SK-N-SH (cell line): Measurements from ENCODE around the gene ASCL5. TPM values are rescaled to one million over a fixed set of nuclear protein-coding genes. Genes with fewer than 3 reads are reported as not detected.

Experiments
- CTCF ChIA-PET: fragments of 300-600, 350-600 bp; formaldehyde crosslinking; extraction: SDS; loops from one replicate; lab custom pipeline; 2021; lab: Yijun Ruan, JAX
- POLR2A ChIA-PET: fragments of 350-600 bp; sonication (Branson Sonifier 250); formaldehyde crosslinking; extraction: SDS; loops from one replicate; lab custom pipeline; 2020; ENCODE audit warnings: antibody characterized with exemption, inconsistent platforms; lab: Yijun Ruan, JAX
- DNase-seq: peaks from one replicate; pipeline ENCODE4 v3.0.0; 2012
- H2AFZ ChIP-seq: fragments of 200-600 bp; sonication (generic); 2 replicates; pipeline ENCODE4 v1.8.1; 2016; ENCODE audit warnings: antibody characterized with exemption, mild to moderate bottlenecking, low read depth
- H3F3A ChIP-seq: fragments of 200-600 bp; sonication (generic); replicated peaks from 2 replicates; pipeline ENCODE3; 2016; ENCODE audit warnings: antibody characterized with exemption, mild to moderate bottlenecking; ENCODE audit not compliant: insufficient read depth
- H3K27ac ChIP-seq, 2 experiments: fragments of 200-500 bp in 1 of 2; fragments of 200-600 bp in 1 of 2; sonication (Bioruptor generic) in 1 of 2; sonication (generic), shearing (Covaris generic) in 1 of 2; 2 replicates each; pipeline versions ENCODE4 v1.5.1 to v1.6.1; 2014 to 2016; ENCODE audit warnings: low read depth in 2 of 2, inconsistent platforms in 1 of 2, low read length in 1 of 2, mild to moderate bottlenecking in 1 of 2, mixed read lengths in 1 of 2
- H3K27me3 ChIP-seq: fragments of 200-600 bp; sonication (generic), shearing (Covaris generic); 2 replicates; pipeline ENCODE4 v1.6.1; 2016; ENCODE audit warnings: mixed run types; ENCODE audit not compliant: insufficient read depth
- H3K36me3 ChIP-seq, 2 experiments: fragments of 200-500 bp in 1 of 2; fragments of 200-600 bp in 1 of 2; sonication (Bioruptor generic) in 1 of 2; sonication (generic) in 1 of 2; replicated peaks in 1 of 2; 2 replicates each; pipeline versions ENCODE3 to v1.5.1; 2014 to 2016; ENCODE audit warnings: low read length in 1 of 2, mild to moderate bottlenecking in 1 of 2; ENCODE audit not compliant: insufficient read depth in 2 of 2, control insufficient read depth in 1 of 2
- H3K4me1 ChIP-seq, 2 experiments: fragments of 200-500 bp in 1 of 2; fragments of 200-600 bp in 1 of 2; sonication (Bioruptor generic) in 1 of 2; sonication (generic), shearing (Covaris generic) in 1 of 2; 2 replicates each; pipeline versions ENCODE4 v1.5.1 to v1.6.1; 2014 to 2016; ENCODE audit warnings: low read depth in 1 of 2, low read length in 1 of 2, mixed run types in 1 of 2; ENCODE audit not compliant: insufficient read depth in 2 of 2, control insufficient read depth in 1 of 2
- H3K4me2 ChIP-seq: fragments of 200-600 bp; sonication (generic), shearing (Covaris generic); 2 replicates; pipeline ENCODE4 v1.6.1; 2017; ENCODE audit warnings: mixed run types
- H3K4me3 ChIP-seq, 2 experiments: fragments of 200-500 bp in 1 of 2; fragments of 200-600 bp in 1 of 2; sonication (Bioruptor generic) in 1 of 2; sonication (generic), shearing (Covaris generic) in 1 of 2; 2 replicates each; pipeline versions ENCODE4 v1.5.1 to v1.8.1; 2014 to 2016; ENCODE audit warnings: low read depth in 2 of 2, inconsistent platforms in 1 of 2, low read length in 1 of 2, mild to moderate bottlenecking in 1 of 2, mixed read lengths in 1 of 2, moderate library complexity in 1 of 2
- H3K79me2 ChIP-seq: fragments of 200-600 bp; sonication (generic); 2 replicates; pipeline ENCODE4 v1.8.1; 2017; ENCODE audit warnings: mild to moderate bottlenecking; ENCODE audit not compliant: insufficient read depth
- H3K9ac ChIP-seq: fragments of 200-600 bp; sonication (generic); 2 replicates; pipeline ENCODE4 v1.6.1; 2017; ENCODE audit warnings: mixed run types
- H3K9me2 ChIP-seq: fragments of 200-600 bp; sonication (generic); 2 replicates; pipeline ENCODE4 v1.6.1; 2017; ENCODE audit warnings: mixed run types
- H3K9me3 ChIP-seq: fragments of 200-600 bp; sonication (generic); 2 replicates; pipeline ENCODE4 v1.6.1; 2017; ENCODE audit warnings: mixed run types, mild to moderate bottlenecking, moderate library complexity
- H4K20me1 ChIP-seq: fragments of 200-600 bp; sonication (generic); 2 replicates; pipeline ENCODE4 v1.6.1; 2017; ENCODE audit warnings: mild to moderate bottlenecking, mixed run types; ENCODE audit not compliant: insufficient read depth
- CHD2 ChIP-seq: fragments of 150-350 bp; IDR thresholded peaks from 2 replicates; pipeline ENCODE4 v1.6.1; 2018; ENCODE audit warnings: low read length; ENCODE audit not compliant: partially characterized antibody
- CTCF ChIP-seq: fragments of 200-600 bp; sonication (generic); IDR thresholded peaks from 2 replicates; pipeline ENCODE4 v1.6.1; 2017; ENCODE audit warnings: antibody characterized with exemption, mild to moderate bottlenecking, moderate library complexity
- ELF1 ChIP-seq: IDR thresholded peaks from 2 replicates; pipeline ENCODE4 v1.4.0; 2012
- EP300 ChIP-seq, 2 experiments: IDR thresholded peaks; 2 replicates each; pipeline versions ENCODE4 v1.4.0 to v1.6.1; 2012; ENCODE audit warnings: borderline replicate concordance in 1 of 2, low read depth in 1 of 2, low read length in 1 of 2
- FOSL2 ChIP-seq: IDR thresholded peaks from 2 replicates; pipeline ENCODE4 v1.4.0; 2012; ENCODE audit warnings: low read depth, mild to moderate bottlenecking, moderate library complexity, borderline replicate concordance
- FOXM1 ChIP-seq: IDR thresholded peaks from 2 replicates; pipeline ENCODE4 v1.4.0; 2012; ENCODE audit warnings: low read depth, mild to moderate bottlenecking
- GABPA ChIP-seq: IDR thresholded peaks from 2 replicates; pipeline ENCODE4 v1.4.0; 2012; ENCODE audit warnings: low read depth, mild to moderate bottlenecking
- GATA2 ChIP-seq: sonication (generic); formaldehyde crosslinking; IDR thresholded peaks from 2 replicates; pipeline ENCODE4 v1.5.0; 2020; ENCODE audit warnings: mild to moderate bottlenecking, missing genetic modification reagents
- MEF2A ChIP-seq: IDR thresholded peaks from 2 replicates; pipeline ENCODE4 v1.4.0; 2012; ENCODE audit warnings: low read depth, borderline replicate concordance
- NFIC ChIP-seq: IDR thresholded peaks from 2 replicates; pipeline ENCODE4 v1.4.0; 2012; ENCODE audit warnings: borderline replicate concordance
- PBX3 ChIP-seq: IDR thresholded peaks from 2 replicates; pipeline ENCODE4; 2012
- RAD21 ChIP-seq: IDR thresholded peaks from 2 replicates; pipeline ENCODE4 v1.6.1; 2012; ENCODE audit warnings: mild to moderate bottlenecking, low read length
- REST ChIP-seq: IDR thresholded peaks from 2 replicates; pipeline ENCODE4 v1.6.1; 2012; ENCODE audit warnings: mild to moderate bottlenecking, low read depth, low read length, moderate library complexity
- RFX5 ChIP-seq: IDR thresholded peaks from 2 replicates; pipeline ENCODE4 v1.6.1; 2012; ENCODE audit warnings: mild to moderate bottlenecking, improper control_type of control experiment, low read length
- TAF1 ChIP-seq: IDR thresholded peaks from 2 replicates; pipeline ENCODE4 v1.6.1; 2012; ENCODE audit warnings: low read depth, mild to moderate bottlenecking, low read length, moderate library complexity, borderline replicate concordance
- USF1 ChIP-seq: IDR thresholded peaks from 2 replicates; pipeline ENCODE4 v1.4.0; 2012; ENCODE audit warnings: low read depth, borderline replicate concordance
- USF2 ChIP-seq: fragments of 150-350 bp; IDR thresholded peaks from 2 replicates; pipeline ENCODE4 v1.6.1; 2017; ENCODE audit warnings: antibody characterized with exemption, low read length, low read depth, borderline replicate concordance
- WGBS: methylation state at CpG from one replicate; pipeline ENCODE4 v1.1.6; 2017; ENCODE audit warnings: low lambda C conversion rate; 5-methylcytosine and 5-hydroxymethylcytosine counted together
- polyA plus RNA-seq, 3 experiments: library from polyadenylated mRNA; depleted of rRNA; stranded (reverse); fragments of >200 nt; gene quantifications; 2 replicates each; pipeline ENCODE4 v1.2.3, GENCODE V29; 2012

ASCL5 gene
- polyA plus RNA-seq, 1 of the 3 experiments (the other 2 are of a cell fraction) = not detected

GRCh38 chr1:201170533-201171062, 43.6 kb upstream of the ASCL5 start (continued):
- TF ChIP-seq CTCF (no peak), REST (no peak), TAF1 (no peak), USF2 (no peak)

- CTCF ChIA-PET = interaction anchor here (2.1 to 3.0 kb wide), 3 partner anchors 15 to 52 kb away, joined by 11 to 15 read pairs (median 14); partner anchors contain the start of gene TMEM9
- TF ChIP-seq CHD2 (no peak), EP300 (IDR thresholded peaks at IDR 0.05; ENCODE audit: borderline replicate concordance in 1 of 2, low read depth in 1 of 2, low read length in 1 of 2) (no peak), ELF1 (no peak), REST (no peak), FOSL2 (no peak), GATA2 (CRISPR knock-in tag) (no peak), NFIC (no peak), MEF2A (no peak), PBX3 (no peak), USF1 (no peak), GABPA (no peak), RFX5 (no peak), TAF1 (no peak), FOXM1 (no peak), RAD21 (no peak)
These were observed 43.1 kb upstream of the ASCL5 start for GRCh38 chr1:201169971-201170532.

More at GRCh38 chr1:201169971-201170532, 43.1 kb upstream of the ASCL5 start:
- POLR2A ChIA-PET = interaction anchor here (0.9 kb wide), 1 partner anchor 16 kb away, joined by 3 read pairs; the partner anchor contains the start of gene TMEM9
- peaks cover 0 to 10% of the 10 kb centered on the region in 2 experiments; a peak in 2 of 4 replicates for H3K4me1 ChIP-seq
- 73% methylated on average over 2 of the region's 2 CpGs for WGBS
- no peaks in the 10 kb centered on the region for H3K36me3 ChIP-seq
- H4K20me1 ChIP-seq = no peaks in the 10 kb centered on the region
- peak overlapping the region; percentile 98 for H2AFZ ChIP-seq
- H3K27me3 ChIP-seq = 0 out of 2 replicates have a peak, but pooled peaks cover 7% of the 10 kb centered on the region
- H3K9me3 ChIP-seq = no peaks in the 10 kb centered on the region
- no peaks in the 10 kb centered on the region for H3K9me2 ChIP-seq
- peak overlapping the region in 1 of 2 experiments; percentile 70; a peak in 2 of 4 replicates for H3K4me3 ChIP-seq
- no peak for DNase-seq
- no peaks in the 10 kb centered on the region for H3F3A ChIP-seq
- peak overlapping the region in 1 of 2 experiments; percentile 17; a peak in 2 of 4 replicates for H3K27ac ChIP-seq
- no peaks in the 10 kb centered on the region for H3K79me2 ChIP-seq
- H3K4me2 ChIP-seq = peak overlapping the region; percentile 92; the same call in 1 of the 2 replicates
- no peak overlapping the region for H3K9ac ChIP-seq
